CD8-positive, alpha-beta memory T cell (primary cell): ENCODE measurements around the gene LRIT2. TPM values are rescaled to one million over a fixed set of nuclear protein-coding genes. Genes with fewer than 3 reads are reported as not detected.

Experiments used
- CTCF ChIA-PET: fragments of 350-600 bp; sonication (Branson Sonifier 250); formaldehyde crosslinking; loops from one replicate; lab custom pipeline; 2021; ENCODE audit warnings: antibody characterized with exemption; lab: Charles Lee
- POLR2A ChIA-PET: fragments of 350-600 bp; sonication (Branson Sonifier 250); formaldehyde crosslinking; loops from one replicate; lab custom pipeline; 2021; ENCODE audit warnings: antibody characterized with exemption; lab: Charles Lee
- DNase-seq, 5 donors: peaks; one replicate each; pipeline versions ENCODE4 v3.0.0 to v3.0.0-alpha.2; 2020 to 2022; ENCODE audit warnings: mixed read lengths in 1 of 5
- H3K27ac ChIP-seq: one replicate; pipeline ENCODE4 v1.7.0; 2013; ENCODE audit warnings: low read depth, mild to moderate bottlenecking, low read length, moderate library complexity
- H3K27me3 ChIP-seq: 2 replicates; pipeline ENCODE4 v1.7.0; 2013; ENCODE audit warnings: low read length, mild to moderate bottlenecking; ENCODE audit not compliant: insufficient read depth, poor library complexity, severe bottlenecking
- H3K36me3 ChIP-seq: 2 replicates; pipeline ENCODE4 v1.7.0; 2013; ENCODE audit warnings: mild to moderate bottlenecking, low read length, moderate library complexity; ENCODE audit not compliant: insufficient read depth
- H3K4me1 ChIP-seq: 2 replicates; pipeline ENCODE4 v1.7.0; 2013; ENCODE audit warnings: mild to moderate bottlenecking, low read length, moderate library complexity; ENCODE audit not compliant: insufficient read depth
- H3K4me3 ChIP-seq: 2 replicates; pipeline ENCODE4 v1.7.0; 2013; ENCODE audit warnings: mild to moderate bottlenecking, low read length
- H3K9me3 ChIP-seq: 2 replicates; pipeline ENCODE4 v1.7.0; 2013; ENCODE audit warnings: mild to moderate bottlenecking, low read length
- H3K27ac Mint-ChIP-seq, 8 donors: one replicate each; pipeline ENCODE4 v1.8.0; 2020 to 2021; ENCODE audit warnings: mixed read lengths in 8 of 8, mild to moderate bottlenecking in 6 of 8, inconsistent platforms in 3 of 8, moderate library complexity in 3 of 8
- H3K27me3 Mint-ChIP-seq, 2 donors: one replicate each; pipeline ENCODE4 v1.8.0; 2020 to 2021; ENCODE audit warnings: mixed read lengths in 2 of 2, mild to moderate bottlenecking in 1 of 2, moderate library complexity in 1 of 2
- H3K36me3 Mint-ChIP-seq, 3 donors: one replicate each; pipeline ENCODE4 v1.8.0; 2020 to 2021; ENCODE audit warnings: mixed read lengths in 3 of 3, inconsistent platforms in 1 of 3, mild to moderate bottlenecking in 1 of 3
- H3K4me1 Mint-ChIP-seq, 3 donors: one replicate each; pipeline ENCODE4 v1.8.0; 2020 to 2021; ENCODE audit warnings: mixed read lengths in 3 of 3, inconsistent platforms in 1 of 3, mild to moderate bottlenecking in 1 of 3
- H3K4me3 Mint-ChIP-seq, 7 donors: one replicate each; pipeline ENCODE4 v1.8.0; 2020 to 2021; ENCODE audit warnings: mixed read lengths in 7 of 7, mild to moderate bottlenecking in 6 of 7, moderate library complexity in 4 of 7, inconsistent platforms in 2 of 7
- H3K9me3 Mint-ChIP-seq, 5 donors: one replicate each; pipeline ENCODE4 v1.8.0; 2020 to 2022; ENCODE audit warnings: mixed read lengths in 5 of 5, mild to moderate bottlenecking in 3 of 5, moderate library complexity in 2 of 5, inconsistent platforms in 1 of 5
- polyA plus RNA-seq: library from polyadenylated mRNA; unstranded; fragments of 300-500 nt; fragmentation: Illumina TruSeq; gene quantifications from one replicate; pipeline ENCODE4 v1.2.3, GENCODE V29; 2021
- total RNA-seq, 2 experiments: library from RNA; stranded (reverse); gene quantifications; one replicate each; pipeline ENCODE4 v1.2.3, GENCODE V29; 2021

Gene LRIT2
- total RNA-seq (not detected), polyA plus RNA-seq (not detected)

GRCh38 chr10:84225427-84226173 lies at the start of gene LRIT2:
Gene LRIT2, minus strand, starts transcription at chr10:84225544. Its CDS starts 24 bp downstream, at chr10:84225520.
- no peaks in the 10 kb centered on the region for H3K36me3 Mint-ChIP-seq
- POLR2A ChIA-PET, result no interaction called here
- no peaks in the 10 kb centered on the region for H3K9me3 Mint-ChIP-seq
- CTCF ChIA-PET, result no interaction called here
- Histone ChIP-seq H3K27ac (no peak within 1 kb of the TSS), H3K27me3 (no peaks in the 10 kb centered on the region), H3K4me1 (no peaks in the 10 kb centered on the region), H3K36me3 (no peaks in the 10 kb centered on the region), H3K4me3 (no peak within 1 kb of the TSS), H3K9me3 (no peaks in the 10 kb centered on the region)
- DNase-seq, result no peak
- peaks cover 15 to 73% of the 10 kb centered on the region in 2 donors for H3K27me3 Mint-ChIP-seq
- H3K4me1 Mint-ChIP-seq, result no peaks in the 10 kb centered on the region
- H3K4me3 Mint-ChIP-seq, result peak within 1 kb of the TSS in 1 of 7 donors; percentile 20
- H3K27ac Mint-ChIP-seq, result no peak within 1 kb of the TSS

DNA sequence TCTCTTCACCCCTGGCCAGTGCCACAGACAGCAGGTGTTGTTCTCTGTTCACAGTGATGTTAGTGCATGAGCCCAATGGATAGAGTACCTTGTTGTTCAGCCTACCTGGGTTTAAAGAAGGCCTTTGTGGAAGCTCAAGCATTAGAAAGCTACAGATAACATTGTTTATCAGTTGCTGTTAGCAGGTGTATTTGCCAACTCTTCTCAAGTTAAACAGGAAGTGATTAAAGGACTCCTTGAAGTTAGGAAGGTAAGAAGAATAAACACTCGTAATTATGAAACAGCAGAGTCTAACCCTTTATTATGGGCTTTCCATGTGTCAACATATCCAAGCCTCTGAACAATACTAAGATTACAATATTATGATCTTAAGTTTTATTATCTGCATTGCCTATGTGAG lies 45.4 kb upstream of the LRIT2 start:
- H3K9me3 ChIP-seq, result no peaks in the 10 kb centered on the region
- POLR2A ChIA-PET, result no interaction called here
- Mint-ChIP-seq H3K4me3 (no peak overlapping the region), H3K36me3 (peaks cover 0 to 1% (median 0%) of the 10 kb centered on the region in 3 donors), H3K4me1 (peaks cover 7 to 11% (median 9%) of the 10 kb centered on the region in 3 donors), H3K9me3 (no peaks in the 10 kb centered on the region), H3K27ac (peak overlapping the region in 1 of 8 donors; percentile 14), H3K27me3 (peaks cover 0 to 8% of the 10 kb centered on the region in 2 donors)
- no peak for DNase-seq
- CTCF ChIA-PET, result interaction anchor here (1.6 kb wide), 1 partner anchor 82 kb away, joined by 4 read pairs; no protein-coding TSS in a partner anchor
- no peaks in the 10 kb centered on the region for H3K4me1 ChIP-seq
- no peaks in the 10 kb centered on the region for H3K36me3 ChIP-seq
- H3K27me3 ChIP-seq, result no peaks in the 10 kb centered on the region
- no peak overlapping the region for H3K4me3 ChIP-seq
- H3K27ac ChIP-seq, result no peak overlapping the region

GRCh38 chr10:84269773-84270172 lies 44.4 kb upstream of the LRIT2 start:
- no peaks in the 10 kb centered on the region for H3K27me3 ChIP-seq
- ChIA-PET POLR2A (no interaction called here), CTCF (interaction anchor here (1.2 to 9.6 kb wide), 3 partner anchors 64 to 268 kb away, joined by 3 to 191 read pairs (median 4); no protein-coding TSS in a partner anchor)

GRCh38 chr10:84269162-84269561 lies 43.8 kb upstream of the LRIT2 start:
- peaks cover 0 to 1% (median 0%) of the 10 kb centered on the region in 3 donors for H3K36me3 Mint-ChIP-seq

More at GRCh38 chr10:84269773-84270172, 44.4 kb upstream of the LRIT2 start:
- H3K27me3 Mint-ChIP-seq, result peaks cover 0 to 4% of the 10 kb centered on the region in 2 donors
- no peak overlapping the region for H3K4me3 Mint-ChIP-seq
- Histone ChIP-seq H3K36me3 (no peaks in the 10 kb centered on the region), H3K9me3 (no peaks in the 10 kb centered on the region), H3K27ac (no peak overlapping the region), H3K4me3 (no peak overlapping the region), H3K4me1 (no peaks in the 10 kb centered on the region)
- H3K36me3 Mint-ChIP-seq, result peaks cover 0 to 1% (median 0%) of the 10 kb centered on the region in 3 donors
- H3K4me1 Mint-ChIP-seq, result peaks cover 7 to 13% (median 9%) of the 10 kb centered on the region in 3 donors
- H3K9me3 Mint-ChIP-seq, result no peaks in the 10 kb centered on the region
- DNase-seq, result no peak
- no peak overlapping the region for H3K27ac Mint-ChIP-seq

DNA sequence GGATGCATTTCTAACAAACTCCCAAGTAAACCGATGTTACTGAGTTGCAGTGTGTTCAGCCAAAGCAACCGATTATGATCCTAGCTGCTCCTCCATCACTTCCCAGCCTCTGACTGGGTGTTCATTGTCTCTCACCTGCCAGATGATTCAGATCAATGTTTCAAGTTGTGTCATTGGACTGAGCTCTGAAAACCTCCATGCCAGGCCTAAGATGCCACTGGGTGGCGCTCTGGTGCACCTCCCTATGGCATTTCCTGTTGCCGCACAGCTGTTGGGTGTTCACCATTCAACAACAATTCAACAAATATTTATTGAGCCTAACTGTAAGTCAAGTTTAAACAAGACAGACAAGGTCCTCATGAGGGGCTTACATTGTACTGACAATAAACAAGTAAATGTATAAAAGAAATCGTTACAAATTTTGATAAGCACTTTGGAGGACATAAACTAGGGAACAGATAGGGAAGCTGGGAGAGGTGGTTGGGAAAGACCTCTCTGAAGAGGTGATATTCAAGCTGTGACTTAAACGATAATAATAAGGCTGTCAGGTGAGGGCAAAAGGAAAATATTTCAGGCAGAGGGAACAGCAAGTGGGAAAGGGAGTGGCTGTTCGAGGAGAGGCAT lies 42.3 kb upstream of the LRIT2 start:
- CTCF ChIA-PET, result interaction anchor here (0.9 to 9.6 kb wide), 14 partner anchors 10 to 270 kb away, joined by 3 to 191 read pairs (median 4); no protein-coding TSS in a partner anchor
- POLR2A ChIA-PET, result no interaction called here
- Mint-ChIP-seq H3K4me1 (peaks cover 7 to 18% (median 14%) of the 10 kb centered on the region in 3 donors), H3K4me3 (no peak overlapping the region), H3K36me3 (peaks cover 0 to 1% (median 0%) of the 10 kb centered on the region in 3 donors), H3K27me3 (peaks cover 6 to 23% of the 10 kb centered on the region in 2 donors), H3K27ac (no peak overlapping the region), H3K9me3 (no peaks in the 10 kb centered on the region)
- H3K4me1 ChIP-seq, result no peaks in the 10 kb centered on the region
- no peak overlapping the region for H3K4me3 ChIP-seq
- peaks cover 5% of the 10 kb centered on the region for H3K27me3 ChIP-seq
- no peaks in the 10 kb centered on the region for H3K36me3 ChIP-seq
- no peak overlapping the region for H3K27ac ChIP-seq
- peak; percentile 35 to 70 (median 43) for DNase-seq
- no peaks in the 10 kb centered on the region for H3K9me3 ChIP-seq

More at GRCh38 chr10:84269162-84269561, 43.8 kb upstream of the LRIT2 start:
- DNase-seq, result no peak
- Histone ChIP-seq H3K9me3 (no peaks in the 10 kb centered on the region), H3K27me3 (peaks cover 2% of the 10 kb centered on the region), H3K4me1 (no peaks in the 10 kb centered on the region), H3K27ac (no peak overlapping the region), H3K4me3 (no peak overlapping the region), H3K36me3 (no peaks in the 10 kb centered on the region)
- CTCF ChIA-PET, result interaction anchor here (1.2 to 9.6 kb wide), 3 partner anchors 65 to 269 kb away, joined by 3 to 191 read pairs (median 4); no protein-coding TSS in a partner anchor
- Mint-ChIP-seq H3K4me1 (peaks cover 7 to 18% (median 14%) of the 10 kb centered on the region in 3 donors), H3K9me3 (no peaks in the 10 kb centered on the region), H3K27me3 (peaks cover 0 to 8% of the 10 kb centered on the region in 2 donors), H3K4me3 (no peak overlapping the region), H3K27ac (no peak overlapping the region)
- POLR2A ChIA-PET, result no interaction called here

DNA sequence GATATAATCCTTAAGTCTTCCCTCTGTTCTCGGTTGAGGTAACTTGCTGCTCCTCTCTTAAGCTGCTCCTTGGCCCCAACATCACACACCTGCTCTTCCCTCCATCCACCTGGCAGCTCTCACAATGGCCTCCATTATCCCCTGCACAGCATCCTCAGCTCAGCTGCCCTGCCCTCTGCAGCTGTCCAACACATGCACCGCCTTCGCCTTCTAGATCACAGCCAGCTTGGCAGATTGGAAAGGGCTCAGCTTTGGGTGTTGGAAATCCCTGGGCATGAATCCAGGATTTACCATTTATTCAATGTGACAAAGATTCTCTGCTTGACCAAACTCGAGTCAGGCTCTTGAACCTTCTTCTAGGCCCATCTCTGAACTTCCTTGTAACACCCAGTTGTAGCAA lies 40.1 kb upstream of the LRIT2 start:
- H3K27me3 ChIP-seq, result peaks cover 5% of the 10 kb centered on the region
- no peaks in the 10 kb centered on the region for H3K4me1 ChIP-seq
- ChIA-PET POLR2A (no interaction called here), CTCF (interaction anchor here (0.9 to 9.6 kb wide), 6 partner anchors 16 to 273 kb away, joined by 3 to 191 read pairs (median 4); no protein-coding TSS in a partner anchor)
- H3K36me3 ChIP-seq, result no peaks in the 10 kb centered on the region
- Mint-ChIP-seq H3K9me3 (no peaks in the 10 kb centered on the region), H3K27ac (no peak overlapping the region), H3K27me3 (peaks cover 9 to 36% of the 10 kb centered on the region in 2 donors), H3K4me3 (no peak overlapping the region), H3K36me3 (peaks cover 0 to 1% (median 0%) of the 10 kb centered on the region in 3 donors), H3K4me1 (peaks cover 5 to 13% (median 10%) of the 10 kb centered on the region in 3 donors)
- H3K4me3 ChIP-seq, result no peak overlapping the region
- H3K27ac ChIP-seq, result no peak overlapping the region
- H3K9me3 ChIP-seq, result no peaks in the 10 kb centered on the region
- DNase-seq, result no peak

- Mint-ChIP-seq H3K27me3 (peaks cover 9 to 39% of the 10 kb centered on the region in 2 donors), H3K36me3 (peaks cover 0 to 1% (median 0%) of the 10 kb centered on the region in 3 donors), H3K4me3 (no peak overlapping the region), H3K4me1 (peaks cover 5 to 13% (median 9%) of the 10 kb centered on the region in 3 donors), H3K9me3 (no peaks in the 10 kb centered on the region), H3K27ac (no peak overlapping the region)
- Histone ChIP-seq H3K4me3 (no peak overlapping the region), H3K9me3 (no peaks in the 10 kb centered on the region), H3K27me3 (peaks cover 5% of the 10 kb centered on the region), H3K4me1 (no peaks in the 10 kb centered on the region), H3K36me3 (no peaks in the 10 kb centered on the region), H3K27ac (no peak overlapping the region)
- CTCF ChIA-PET, result interaction anchor here (0.7 to 9.6 kb wide), 14 partner anchors 8 to 287 kb away, joined by 3 to 191 read pairs (median 4); no protein-coding TSS in a partner anchor
- DNase-seq, result peak; percentile 48 to 76 (median 58)
- POLR2A ChIA-PET, result no interaction called here
These were observed 39.3 kb upstream of the LRIT2 start for GRCh38 chr10:84264611-84265141.
